Neural cell (in vitro differentiated cells): ENCODE data around the gene CMTM7.

Experiments used
- CTCF ChIP-seq: fragments of 450-650 bp; IDR thresholded peaks from 2 replicates; pipeline ENCODE4 v1.5.1; 2014; ENCODE audit warnings: antibody characterized with exemption, mild to moderate bottlenecking, moderate library complexity; ENCODE audit not compliant: poor library complexity, severe bottlenecking
- EP300 ChIP-seq: fragments of 450-650 bp; conservative IDR thresholded peaks from 2 replicates; pipeline ENCODE4 v1.6.1; 2014; ENCODE audit warnings: antibody characterized with exemption, mild to moderate bottlenecking, moderate library complexity; ENCODE audit not compliant: poor library complexity, severe bottlenecking
- EZH2 ChIP-seq: fragments of 200-600, 300-800 bp; shearing (Covaris generic), sonication (generic); IDR thresholded peaks from 2 replicates; pipeline ENCODE4 v1.6.1; 2014; ENCODE audit warnings: antibody characterized with exemption, low read length, borderline replicate concordance, mild to moderate bottlenecking; ENCODE audit not compliant: insufficient read depth, poor library complexity, severe bottlenecking
- MXI1 ChIP-seq: fragments of 450-650 bp; conservative IDR thresholded peaks from 2 replicates; pipeline ENCODE4 v1.6.1; 2014; ENCODE audit warnings: antibody characterized with exemption, mild to moderate bottlenecking; ENCODE audit not compliant: poor library complexity, severe bottlenecking
- POLR2AphosphoS5 ChIP-seq: IDR thresholded peaks from 2 replicates; pipeline ENCODE4 v1.6.1; 2012
- REST ChIP-seq: IDR thresholded peaks from 2 replicates; pipeline ENCODE4 v1.6.1; 2012; ENCODE audit warnings: borderline replicate concordance
- SMC3 ChIP-seq: fragments of 450-650 bp; conservative IDR thresholded peaks from 2 replicates; pipeline ENCODE4 v1.6.1; 2014; ENCODE audit warnings: antibody characterized with exemption, mild to moderate bottlenecking, moderate library complexity; ENCODE audit not compliant: poor library complexity
- TAF1 ChIP-seq: IDR thresholded peaks from 2 replicates; pipeline ENCODE4 v1.6.1; 2012; ENCODE audit warnings: low read depth

- no peak for TF ChIP-seq MXI1
- TF ChIP-seq EZH2: no peak
- peak; percentile 63 for TF ChIP-seq CTCF
- no peak for TF ChIP-seq POLR2AphosphoS5
- no peak for TF ChIP-seq REST
- TF ChIP-seq TAF1: no peak
- TF ChIP-seq SMC3: peak; percentile 70
- TF ChIP-seq EP300: no peak
Measured at GRCh38 chr3:32374788-32375595, 16.7 kb upstream of the CMTM7 start.
